Neural cell (in vitro differentiated cells): ENCODE data around the gene TADA3. TPM values are rescaled to one million over a fixed set of nuclear protein-coding genes. Genes with fewer than 3 reads are reported as not detected.

Source experiments
- H2AFZ ChIP-seq: fragments of 200-600, 300-800 bp; sonication (generic), shearing (Covaris generic); 2 replicates; pipeline ENCODE4 v1.6.0; 2014; ENCODE audit warnings: low read depth, mild to moderate bottlenecking, antibody characterized with exemption, low read length, moderate library complexity
- H3F3A ChIP-seq: fragments of 200-600 bp; shearing (Covaris generic); 2 replicates; pipeline ENCODE4 v1.6.1; 2016; ENCODE audit warnings: mild to moderate bottlenecking, moderate library complexity, mixed read lengths, antibody characterized with exemption, low read length; ENCODE audit not compliant: insufficient read depth, poor library complexity, severe bottlenecking
- H3K27ac ChIP-seq: fragments of 200-600, 300-800 bp; sonication (generic), shearing (Covaris generic); 2 replicates; pipeline ENCODE4 v1.5.1; 2014; ENCODE audit warnings: mild to moderate bottlenecking, low read length, moderate library complexity
- H3K27me3 ChIP-seq: fragments of 300-800, 200-600 bp; sonication (generic), shearing (Covaris generic); 2 replicates; pipeline ENCODE4 v1.6.0; 2014; ENCODE audit warnings: mild to moderate bottlenecking, low read depth, low read length, moderate library complexity; ENCODE audit not compliant: insufficient read depth
- H3K36me3 ChIP-seq: fragments of 300-800, 200-600 bp; sonication (generic), shearing (Covaris generic); 2 replicates; pipeline ENCODE4 v1.5.1; 2014; ENCODE audit warnings: mild to moderate bottlenecking, antibody characterized with exemption, low read length, moderate library complexity; ENCODE audit not compliant: insufficient read depth
- H3K4me2 ChIP-seq: fragments of 300-800, 200-600 bp; sonication (generic), shearing (Covaris generic); 2 replicates; pipeline ENCODE4 v1.6.0; 2014; ENCODE audit warnings: mild to moderate bottlenecking, low read length
- H3K4me3 ChIP-seq: fragments of 300-800, 200-600 bp; sonication (generic), shearing (Covaris generic); 2 replicates; pipeline ENCODE4 v1.5.1; 2014; ENCODE audit warnings: mild to moderate bottlenecking, low read length, moderate library complexity
- H3K79me2 ChIP-seq: fragments of 200-600 bp; shearing (Covaris generic); replicated peaks from 2 replicates; pipeline ENCODE4 v1.6.0; 2014; ENCODE audit warnings: mild to moderate bottlenecking, low read length, moderate library complexity; ENCODE audit not compliant: insufficient read depth
- H3K9ac ChIP-seq: fragments of 300-800, 200-600 bp; sonication (generic), shearing (Covaris generic); 2 replicates; pipeline ENCODE4 v1.6.1; 2016; ENCODE audit warnings: mild to moderate bottlenecking, low read length, mixed read lengths
- H3K9me2 ChIP-seq: fragments of 200-600 bp; shearing (Covaris generic); 2 replicates; pipeline ENCODE4 v1.6.1; 2016; ENCODE audit warnings: mild to moderate bottlenecking, low read length, mixed read lengths; ENCODE audit not compliant: insufficient read depth
- H3K9me3 ChIP-seq: fragments of 200-600, 300-800 bp; sonication (generic), shearing (Covaris generic); 2 replicates; pipeline ENCODE4 v1.6.1; 2016; ENCODE audit warnings: mild to moderate bottlenecking, mixed run types, low read length, moderate library complexity, mixed read lengths
- H4K20me1 ChIP-seq: fragments of 200-600 bp; shearing (Covaris generic); 2 replicates; pipeline ENCODE4 v1.6.1; 2016; ENCODE audit warnings: mild to moderate bottlenecking, mixed run types; ENCODE audit not compliant: insufficient read depth
- EP300 ChIP-seq: fragments of 450-650 bp; conservative IDR thresholded peaks from 2 replicates; pipeline ENCODE4 v1.6.1; 2014; ENCODE audit warnings: antibody characterized with exemption, mild to moderate bottlenecking, moderate library complexity; ENCODE audit not compliant: poor library complexity, severe bottlenecking
- EZH2 ChIP-seq: fragments of 200-600, 300-800 bp; shearing (Covaris generic), sonication (generic); IDR thresholded peaks from 2 replicates; pipeline ENCODE4 v1.6.1; 2014; ENCODE audit warnings: antibody characterized with exemption, low read length, borderline replicate concordance, mild to moderate bottlenecking; ENCODE audit not compliant: insufficient read depth, poor library complexity, severe bottlenecking
- MXI1 ChIP-seq: fragments of 450-650 bp; conservative IDR thresholded peaks from 2 replicates; pipeline ENCODE4 v1.6.1; 2014; ENCODE audit warnings: antibody characterized with exemption, mild to moderate bottlenecking; ENCODE audit not compliant: poor library complexity, severe bottlenecking
- POLR2AphosphoS5 ChIP-seq: IDR thresholded peaks from 2 replicates; pipeline ENCODE4 v1.6.1; 2012
- RAD21 ChIP-seq: fragments of 450-650 bp; conservative IDR thresholded peaks from 2 replicates; pipeline ENCODE4 v1.6.1; 2014; ENCODE audit warnings: antibody characterized with exemption, mild to moderate bottlenecking, moderate library complexity
- SMC3 ChIP-seq: fragments of 450-650 bp; conservative IDR thresholded peaks from 2 replicates; pipeline ENCODE4 v1.6.1; 2014; ENCODE audit warnings: antibody characterized with exemption, mild to moderate bottlenecking, moderate library complexity; ENCODE audit not compliant: poor library complexity
- TAF1 ChIP-seq: IDR thresholded peaks from 2 replicates; pipeline ENCODE4 v1.6.1; 2012; ENCODE audit warnings: low read depth
- polyA plus RNA-seq: library from polyadenylated mRNA; depleted of rRNA; stranded (reverse); fragments of >200 nt; gene quantifications from 2 replicates; pipeline ENCODE4 v1.2.3, GENCODE V29; 2014
- TF ChIP-seq, protein P1 (sequence below): IDR thresholded peaks from 2 replicates; pipeline ENCODE4 v1.6.1; 2012; ENCODE audit warnings: borderline replicate concordance
- TF ChIP-seq, protein P2 (sequence below): fragments of 450-650 bp; IDR thresholded peaks from 2 replicates; pipeline ENCODE4 v1.5.1; 2014; ENCODE audit warnings: antibody characterized with exemption, mild to moderate bottlenecking, moderate library complexity; ENCODE audit not compliant: poor library complexity, severe bottlenecking

Gene TADA3
- polyA plus RNA-seq, 1 donor from 2014 or later, result 55.4 TPM

GRCh38 chr3:9732080-9732739 is 60.1 kb downstream of the TADA3 start:
- Histone ChIP-seq H3K4me2 (peak overlapping the region; percentile 82), H3K79me2 (peaks cover 23% of the 10 kb centered on the region), H3K4me3 (peak overlapping the region; percentile 97), H3K9me2 (no peaks in the 10 kb centered on the region), H2AFZ (peak overlapping the region; percentile 85), H3K27ac (peak overlapping the region; percentile 94), H3F3A (no peaks in the 10 kb centered on the region), H4K20me1 (no peaks in the 10 kb centered on the region), H3K36me3 (peaks cover 1% of the 10 kb centered on the region), H3K27me3 (no peaks in the 10 kb centered on the region), H3K9me3 (no peaks in the 10 kb centered on the region), H3K9ac (peak overlapping the region; percentile 92)
- no peak for TF ChIP-seq MXI1

- H3K79me2 ChIP-seq, result peaks cover 23% of the 10 kb centered on the region
- no peaks in the 10 kb centered on the region for H3K36me3 ChIP-seq
- H3K27ac ChIP-seq, result peak within 1 kb of the TSS; percentile 94
- H4K20me1 ChIP-seq, result no peaks in the 10 kb centered on the region
- peak within 1 kb of the TSS; percentile 85 for H2AFZ ChIP-seq
- no peaks in the 10 kb centered on the region for H3K9me3 ChIP-seq
- H3K27me3 ChIP-seq, result no peaks in the 10 kb centered on the region
- H3K9ac ChIP-seq, result peak within 1 kb of the TSS; percentile 92
- H3K4me3 ChIP-seq, result peak within 1 kb of the TSS; percentile 97
- no peaks in the 10 kb centered on the region for H3F3A ChIP-seq
- no peaks in the 10 kb centered on the region for H3K9me2 ChIP-seq
- no peak for TF ChIP-seq RAD21
- no peak for TF ChIP-seq EZH2
- TF ChIP-seq, protein P1, sequence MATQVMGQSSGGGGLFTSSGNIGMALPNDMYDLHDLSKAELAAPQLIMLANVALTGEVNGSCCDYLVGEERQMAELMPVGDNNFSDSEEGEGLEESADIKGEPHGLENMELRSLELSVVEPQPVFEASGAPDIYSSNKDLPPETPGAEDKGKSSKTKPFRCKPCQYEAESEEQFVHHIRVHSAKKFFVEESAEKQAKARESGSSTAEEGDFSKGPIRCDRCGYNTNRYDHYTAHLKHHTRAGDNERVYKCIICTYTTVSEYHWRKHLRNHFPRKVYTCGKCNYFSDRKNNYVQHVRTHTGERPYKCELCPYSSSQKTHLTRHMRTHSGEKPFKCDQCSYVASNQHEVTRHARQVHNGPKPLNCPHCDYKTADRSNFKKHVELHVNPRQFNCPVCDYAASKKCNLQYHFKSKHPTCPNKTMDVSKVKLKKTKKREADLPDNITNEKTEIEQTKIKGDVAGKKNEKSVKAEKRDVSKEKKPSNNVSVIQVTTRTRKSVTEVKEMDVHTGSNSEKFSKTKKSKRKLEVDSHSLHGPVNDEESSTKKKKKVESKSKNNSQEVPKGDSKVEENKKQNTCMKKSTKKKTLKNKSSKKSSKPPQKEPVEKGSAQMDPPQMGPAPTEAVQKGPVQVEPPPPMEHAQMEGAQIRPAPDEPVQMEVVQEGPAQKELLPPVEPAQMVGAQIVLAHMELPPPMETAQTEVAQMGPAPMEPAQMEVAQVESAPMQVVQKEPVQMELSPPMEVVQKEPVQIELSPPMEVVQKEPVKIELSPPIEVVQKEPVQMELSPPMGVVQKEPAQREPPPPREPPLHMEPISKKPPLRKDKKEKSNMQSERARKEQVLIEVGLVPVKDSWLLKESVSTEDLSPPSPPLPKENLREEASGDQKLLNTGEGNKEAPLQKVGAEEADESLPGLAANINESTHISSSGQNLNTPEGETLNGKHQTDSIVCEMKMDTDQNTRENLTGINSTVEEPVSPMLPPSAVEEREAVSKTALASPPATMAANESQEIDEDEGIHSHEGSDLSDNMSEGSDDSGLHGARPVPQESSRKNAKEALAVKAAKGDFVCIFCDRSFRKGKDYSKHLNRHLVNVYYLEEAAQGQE, result peak; percentile 84
- TF ChIP-seq TAF1, result peak; percentile 74
- TF ChIP-seq MXI1, result peak; percentile 80
- peak; percentile 100 for TF ChIP-seq EP300
- TF ChIP-seq POLR2AphosphoS5, result peak; percentile 88
- peak; percentile 52 for TF ChIP-seq SMC3
- TF ChIP-seq, protein P2, sequence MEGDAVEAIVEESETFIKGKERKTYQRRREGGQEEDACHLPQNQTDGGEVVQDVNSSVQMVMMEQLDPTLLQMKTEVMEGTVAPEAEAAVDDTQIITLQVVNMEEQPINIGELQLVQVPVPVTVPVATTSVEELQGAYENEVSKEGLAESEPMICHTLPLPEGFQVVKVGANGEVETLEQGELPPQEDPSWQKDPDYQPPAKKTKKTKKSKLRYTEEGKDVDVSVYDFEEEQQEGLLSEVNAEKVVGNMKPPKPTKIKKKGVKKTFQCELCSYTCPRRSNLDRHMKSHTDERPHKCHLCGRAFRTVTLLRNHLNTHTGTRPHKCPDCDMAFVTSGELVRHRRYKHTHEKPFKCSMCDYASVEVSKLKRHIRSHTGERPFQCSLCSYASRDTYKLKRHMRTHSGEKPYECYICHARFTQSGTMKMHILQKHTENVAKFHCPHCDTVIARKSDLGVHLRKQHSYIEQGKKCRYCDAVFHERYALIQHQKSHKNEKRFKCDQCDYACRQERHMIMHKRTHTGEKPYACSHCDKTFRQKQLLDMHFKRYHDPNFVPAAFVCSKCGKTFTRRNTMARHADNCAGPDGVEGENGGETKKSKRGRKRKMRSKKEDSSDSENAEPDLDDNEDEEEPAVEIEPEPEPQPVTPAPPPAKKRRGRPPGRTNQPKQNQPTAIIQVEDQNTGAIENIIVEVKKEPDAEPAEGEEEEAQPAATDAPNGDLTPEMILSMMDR, result no peak
- H3K4me2 ChIP-seq, result peak within 1 kb of the TSS; percentile 82
Measured at GRCh38 chr3:9731206-9732079, 60.8 kb downstream of the TADA3 start, which contains the start of gene BRPF1. Gene BRPF1 (plus strand): TSS chr3:9731735. CDS start chr3:9734141, 2,406 bp downstream.
